Motor neuron (in vitro differentiated cells): ENCODE results near the gene ACVRL1. TPM values are rescaled to one million over a fixed set of nuclear protein-coding genes. Genes with fewer than 3 reads are reported as not detected.

Source experiments
- ATAC-seq, 8 experiments: fragments of 200-7000 bp; cut with Tn5 transposase; replicated peaks in 6 of 8; 2 replicates each; pipeline ENCODE4 v1.8.0; 2021; ENCODE audit warnings: mild to moderate bottlenecking in 8 of 8, moderate library complexity in 8 of 8
- H3K27ac ChIP-seq, 2 donors: fragments of 250-450 bp; sonication (Bioruptor Pico); 2 replicates each; pipeline ENCODE4 v1.9.0; 2021; ENCODE audit warnings: antibody characterized with exemption in 2 of 2, mild to moderate bottlenecking in 2 of 2, moderate library complexity in 1 of 2
- H3K4me1 ChIP-seq, 2 donors: fragments of 250-450 bp; sonication (Bioruptor Pico); replicated peaks in 1 of 2; 2 replicates each; pipeline ENCODE4 v1.6.1; 2021; ENCODE audit warnings: antibody characterized with exemption in 2 of 2, mild to moderate bottlenecking in 2 of 2, moderate library complexity in 1 of 2
- H3K4me3 ChIP-seq, 5 donors: fragments of 250-450 bp; sonication (Bioruptor Pico); 2 replicates each; pipeline ENCODE4 v1.9.0; 2021; ENCODE audit warnings: antibody characterized with exemption in 5 of 5, mild to moderate bottlenecking in 5 of 5, moderate library complexity in 4 of 5
- WGBS, 10 experiments: fragments of 450-650 bp; shearing (Covaris generic); methylation state at CpG; one replicate each; pipeline ENCODE4 v1.0.0; 2022; 5-methylcytosine and 5-hydroxymethylcytosine counted together
- in situ Hi-C, 9 experiments: fragments of 400-800 bp; cut with MboI; loops; one replicate each; pipeline ENCODE4 v1.15.0; 2021; ENCODE audit warnings: low sequenced_read_pairs in 9 of 9, low pct_unique_long_range_greater_than_20kb in 2 of 9; ENCODE audit not compliant: unreplicated experiment in 9 of 9
- total RNA-seq, 8 experiments: library from RNA; unstranded; fragments of 300-600 nt; gene quantifications; 2 replicates each; pipeline versions ENCODE4 v1.2.3 to v1.2.4, GENCODE V29; 2022

The ACVRL1 gene
- total RNA-seq, 8 experiments from 2014 or later = 0.05 to 10.6 (median 0.58) TPM

GRCh38 chr12:51891843-51892242 lies 15.5 kb upstream of the ACVRL1 start:
- no peak for ATAC-seq
- Histone ChIP-seq H3K27ac (no peak overlapping the region), H3K4me1 (peaks cover 0 to 6% of the 10 kb centered on the region in 2 donors), H3K4me3 (no peak overlapping the region)
- in situ Hi-C loops = loop anchor here in 3 of 9 experiments (10.0 to 25.0 kb wide), 4 partner anchors 73 to 480 kb away; partner anchors contain the start of gene SLC4A8 (in 1 of the 3)

- Histone ChIP-seq H3K27ac (no peak overlapping the region), H3K4me1 (peaks cover 0 to 3% of the 10 kb centered on the region in 2 donors), H3K4me3 (no peak overlapping the region)
- WGBS, 10 experiments = 70 to 100% (median 90%) methylated on average over 2 to 5 of the region's 6 CpGs; no CpG with 5 or more reads in 2 of the 10 experiments
- no peak for ATAC-seq
- in situ Hi-C loops = loop anchor here in 3 of 9 experiments (10.0 to 25.0 kb wide), 4 partner anchors 71 to 481 kb away; partner anchors contain the start of gene SLC4A8 (in 1 of the 3)
Observed at GRCh38 chr12:51893786-51894185, 13.5 kb upstream of the ACVRL1 start.

GRCh38 chr12:51895378-51896135 lies 11.7 kb upstream of the ACVRL1 start:
- WGBS, 10 experiments = 20 to 100% (median 40%) methylated on average over 1 to 6 of the region's 8 CpGs; no CpG with 5 or more reads in 3 of the 10 experiments
- H3K4me3 ChIP-seq = no peak overlapping the region
- no peak overlapping the region for H3K27ac ChIP-seq
- ATAC-seq = peak in 1 of 8 experiments; percentile 18
- H3K4me1 ChIP-seq = peaks cover 0 to 3% of the 10 kb centered on the region in 2 donors
- in situ Hi-C loops = loop anchor here in 3 of 9 experiments (10.0 to 25.0 kb wide), 4 partner anchors 69 to 483 kb away; partner anchors contain the start of gene SLC4A8 (in 1 of the 3)

- 60 to 90% (median 71%) methylated on average over 1 to 3 of the region's 3 CpGs; no CpG with 5 or more reads in 5 of the 10 experiments for WGBS, 10 experiments
- peaks cover 0 to 3% of the 10 kb centered on the region in 2 donors for H3K4me1 ChIP-seq
- peak in 2 of 8 experiments; percentile 37 to 41 for ATAC-seq
- in situ Hi-C loops = loop anchor here in 3 of 9 experiments (10.0 to 25.0 kb wide), 4 partner anchors 69 to 484 kb away; partner anchors contain the start of gene SLC4A8 (in 1 of the 3)
- no peak overlapping the region for H3K27ac ChIP-seq
- no peak overlapping the region for H3K4me3 ChIP-seq
Observed at GRCh38 chr12:51896236-51896635, 11.1 kb upstream of the ACVRL1 start.

GRCh38 chr12:51897181-51897580 lies 10.1 kb upstream of the ACVRL1 start:
- no peak overlapping the region for H3K27ac ChIP-seq
- peaks cover 0 to 3% of the 10 kb centered on the region in 2 donors for H3K4me1 ChIP-seq
- WGBS, 10 experiments = 65 to 83% (median 80%) methylated on average over 1 to 2 of the region's 8 CpGs; no CpG with 5 or more reads in 7 of the 10 experiments
- peak in 2 of 8 experiments; percentile 15 to 30 for ATAC-seq
- H3K4me3 ChIP-seq = no peak overlapping the region
- in situ Hi-C loops = loop anchor here in 3 of 9 experiments (10.0 to 25.0 kb wide), 4 partner anchors 68 to 485 kb away; partner anchors contain the start of gene SLC4A8 (in 1 of the 3)

- in situ Hi-C loops = loop anchor here in 3 of 9 experiments (10.0 to 25.0 kb wide), 4 partner anchors 66 to 486 kb away; partner anchors contain the start of gene SLC4A8 (in 1 of the 3)
- ATAC-seq = no peak
- Histone ChIP-seq H3K4me3 (no peak overlapping the region), H3K27ac (no peak overlapping the region), H3K4me1 (peaks cover 0 to 3% of the 10 kb centered on the region in 2 donors)
- WGBS, 10 experiments = 74 to 100% (median 92%) methylated on average over 1 to 2 of the region's 2 CpGs; no CpG with 5 or more reads in 6 of the 10 experiments
Observed at GRCh38 chr12:51898506-51898905, 8.8 kb upstream of the ACVRL1 start.

GRCh38 chr12:51898937-51899336 lies 8.4 kb upstream of the ACVRL1 start:
- in situ Hi-C loops = loop anchor here in 3 of 9 experiments (10.0 to 25.0 kb wide), 4 partner anchors 66 to 487 kb away; partner anchors contain the start of gene SLC4A8 (in 1 of the 3)

GRCh38 chr12:51900323-51900889 lies 6.9 kb upstream of the ACVRL1 start:
- H3K27ac ChIP-seq = no peak overlapping the region
- 80 to 100% (median 95%) methylated on average over 3 to 27 of the region's 43 CpGs; no CpG with 5 or more reads in 2 of the 10 experiments for WGBS, 10 experiments

More at GRCh38 chr12:51898937-51899336, 8.4 kb upstream of the ACVRL1 start:
- ATAC-seq = peak in 3 of 8 experiments; percentile 24 to 34 (median 29)
- H3K4me1 ChIP-seq = peaks cover 0 to 3% of the 10 kb centered on the region in 2 donors
- WGBS, 10 experiments = 0 to 80% (median 67%) methylated on average over 2 to 4 of the region's 9 CpGs; no CpG with 5 or more reads in 6 of the 10 experiments
- no peak overlapping the region for H3K27ac ChIP-seq
- H3K4me3 ChIP-seq = no peak overlapping the region

GRCh38 chr12:51901121-51901817 lies 6.0 kb upstream of the ACVRL1 start:
- no peak for ATAC-seq
- no peak overlapping the region for H3K4me3 ChIP-seq
- H3K4me1 ChIP-seq = peaks cover 10% of the 10 kb centered on the region in 2 donors
- in situ Hi-C loops = no loop called here
- H3K27ac ChIP-seq = no peak overlapping the region
- WGBS, 10 experiments = 70 to 100% (median 82%) methylated on average over 1 to 9 of the region's 14 CpGs; no CpG with 5 or more reads in 2 of the 10 experiments

More at GRCh38 chr12:51900323-51900889, 6.9 kb upstream of the ACVRL1 start:
- in situ Hi-C loops = no loop called here
- peaks cover 1 to 2% of the 10 kb centered on the region in 2 donors for H3K4me1 ChIP-seq
- no peak overlapping the region for H3K4me3 ChIP-seq
- no peak for ATAC-seq

GRCh38 chr12:51901881-51902280 lies 5.4 kb upstream of the ACVRL1 start:
- H3K4me3 ChIP-seq = no peak overlapping the region
- 84 to 100% (median 94%) methylated on average over 2 to 11 of the region's 11 CpGs for WGBS, 10 experiments
- H3K27ac ChIP-seq = no peak overlapping the region
- in situ Hi-C loops = no loop called here
- H3K4me1 ChIP-seq = peaks cover 13 to 16% of the 10 kb centered on the region in 2 donors
- ATAC-seq = no peak

- in situ Hi-C loops = no loop called here
- ATAC-seq = peak in 2 of 8 experiments; percentile 3 to 4
- peaks cover 13 to 26% of the 10 kb centered on the region in 2 donors for H3K4me1 ChIP-seq
- no peak overlapping the region for H3K4me3 ChIP-seq
- H3K27ac ChIP-seq = no peak overlapping the region
Observed at GRCh38 chr12:51904951-51905470, 2.3 kb upstream of the ACVRL1 start.
